ENCODE measurements around the gene FBLN2.

Gene FBLN2

DNA sequence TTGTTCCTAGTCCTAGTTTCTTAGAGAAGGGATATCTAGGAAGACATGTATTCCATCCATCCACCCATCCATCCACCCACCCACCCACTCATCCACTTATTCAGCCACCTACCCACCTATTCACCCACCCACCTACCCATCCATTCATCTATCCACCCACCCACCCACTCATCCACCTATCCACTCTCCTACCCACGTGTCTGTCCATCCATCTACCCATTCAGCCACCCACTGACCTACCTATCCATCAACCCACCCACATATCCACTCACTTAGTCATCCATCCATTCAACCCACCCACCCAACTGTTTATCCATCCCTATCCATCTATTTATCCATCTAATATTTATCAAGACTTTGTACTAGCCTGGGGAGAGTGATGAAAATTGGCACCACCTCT is 120.5 kb downstream of the FBLN2 start:
- DNase-seq: no peak

DNA sequence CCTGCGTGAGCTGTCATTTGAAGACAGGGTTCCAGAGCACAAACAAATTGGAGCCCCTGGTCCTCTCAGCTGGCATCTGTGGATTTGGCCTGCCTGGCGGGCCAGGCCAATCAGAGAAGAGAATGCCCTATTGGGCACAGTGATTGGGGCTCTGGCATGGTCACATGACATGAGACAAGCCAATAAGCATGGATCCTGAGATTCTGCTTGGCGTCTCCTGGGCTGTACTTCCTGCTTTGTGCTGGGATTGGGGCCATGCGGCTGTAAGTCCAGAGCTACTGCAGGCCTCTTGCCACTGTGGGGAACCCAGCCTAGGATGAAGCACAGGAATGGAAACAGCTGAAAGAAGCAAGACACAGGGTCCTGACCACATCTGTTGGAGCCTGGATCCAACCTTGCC is 121.4 kb downstream of the FBLN2 start:
- DNase-seq: no peak

DNA sequence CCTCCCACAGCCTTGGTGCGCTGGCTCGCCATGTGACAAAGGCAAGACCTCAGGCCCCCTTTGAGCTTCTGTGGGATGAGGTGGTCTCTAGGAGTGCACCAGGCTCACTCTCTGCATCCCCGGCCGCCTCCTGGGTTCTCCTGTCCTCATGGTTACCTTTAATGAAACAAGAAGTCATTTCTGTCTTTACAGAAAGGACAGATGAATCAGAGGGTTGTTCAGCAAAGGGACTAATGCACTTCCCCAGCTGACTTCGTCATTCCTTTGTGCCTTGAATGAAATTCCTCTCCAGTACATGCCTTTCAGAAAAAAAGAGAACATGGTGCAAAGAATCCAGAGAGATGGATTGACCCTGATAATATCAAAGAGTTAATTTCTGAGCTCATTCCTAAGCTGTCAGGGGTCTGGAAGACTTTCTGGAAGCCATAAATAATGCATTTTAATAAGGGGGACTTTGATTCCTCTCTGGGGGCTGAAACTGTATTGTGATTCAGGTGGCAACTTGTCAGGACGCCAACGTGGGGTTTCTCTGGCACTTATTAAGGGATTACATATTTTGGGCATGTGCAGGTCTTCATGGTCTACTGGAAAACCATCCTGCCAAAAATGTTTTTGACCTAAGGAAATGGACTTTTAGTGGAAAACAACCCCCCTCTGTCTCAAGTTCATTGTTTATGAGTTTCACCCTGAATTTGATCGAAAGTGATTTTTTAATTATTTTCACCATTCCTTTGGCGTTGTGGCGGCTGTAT is 122.7 kb downstream of the FBLN2 start:
- no peak for DNase-seq

DNA sequence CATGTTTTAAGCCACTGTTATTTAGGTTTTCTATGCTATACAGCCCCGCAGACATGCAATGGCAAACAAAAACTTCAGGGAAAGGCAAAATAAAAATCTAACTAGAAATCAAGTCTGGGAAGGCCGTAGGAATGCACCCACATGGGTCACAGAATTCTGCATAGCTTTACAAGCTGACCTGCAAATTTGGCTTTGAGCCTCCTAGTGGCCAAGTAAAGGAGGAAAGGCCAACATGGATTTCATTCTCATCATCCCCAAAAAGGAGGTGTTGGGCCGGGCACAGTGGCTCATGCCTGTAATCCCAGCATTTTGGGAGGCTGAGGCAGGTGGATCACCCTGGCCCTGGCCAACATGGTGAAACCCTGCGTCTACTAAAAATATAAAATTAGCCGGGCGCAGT is 124.3 kb downstream of the FBLN2 start:
- DNase-seq: no peak

- DNase-seq: no peak
These were observed 125.7 kb downstream of the FBLN2 start for GRCh38 chr3:13674538-13675185.

GRCh38 chr3:13676356-13677017 is 127.6 kb downstream of the FBLN2 start:
- DNase-seq: no peak

DNA sequence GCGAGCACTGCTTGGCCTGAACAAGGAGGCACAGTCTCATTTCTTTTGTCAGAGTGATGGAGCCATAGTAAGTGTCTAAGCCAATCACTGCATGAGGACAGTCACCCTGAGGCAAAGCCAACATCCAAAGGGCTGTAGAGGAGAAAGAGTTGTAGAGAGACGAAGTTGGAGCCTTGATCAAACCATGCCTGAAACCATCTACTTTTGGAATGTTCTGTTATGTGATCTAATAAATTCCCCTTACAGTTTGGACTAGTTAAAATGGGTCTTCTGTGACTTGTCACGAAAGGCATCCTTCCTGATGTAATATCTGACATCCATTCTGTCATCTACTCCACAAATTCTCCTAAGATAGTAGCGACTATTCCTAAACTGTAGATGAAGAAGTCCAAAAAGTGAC is 128.3 kb downstream of the FBLN2 start:
- no peak for DNase-seq

GRCh38 chr3:13681931-13682330 is 133.0 kb downstream of the FBLN2 start:
- DNase-seq: no peak

GRCh38 chr3:13682331-13683013 is 133.5 kb downstream of the FBLN2 start:
- no peak for DNase-seq

DNA sequence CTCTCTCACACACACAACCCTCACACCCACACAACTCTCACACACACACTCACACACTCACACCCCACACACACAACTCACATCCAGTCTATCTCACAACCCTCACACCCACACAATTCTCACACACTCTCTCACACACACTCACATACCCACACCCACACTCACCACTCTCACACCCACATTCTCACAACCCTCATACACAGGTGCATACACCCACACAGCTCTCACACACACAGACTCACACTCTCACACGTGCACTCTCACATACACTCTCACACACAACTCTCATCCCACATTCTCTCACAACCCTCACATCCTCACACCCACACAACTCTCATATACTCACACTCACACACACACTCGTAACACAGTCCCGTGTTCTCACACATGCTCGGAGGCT is 134.4 kb downstream of the FBLN2 start:
- DNase-seq: no peak

DNA sequence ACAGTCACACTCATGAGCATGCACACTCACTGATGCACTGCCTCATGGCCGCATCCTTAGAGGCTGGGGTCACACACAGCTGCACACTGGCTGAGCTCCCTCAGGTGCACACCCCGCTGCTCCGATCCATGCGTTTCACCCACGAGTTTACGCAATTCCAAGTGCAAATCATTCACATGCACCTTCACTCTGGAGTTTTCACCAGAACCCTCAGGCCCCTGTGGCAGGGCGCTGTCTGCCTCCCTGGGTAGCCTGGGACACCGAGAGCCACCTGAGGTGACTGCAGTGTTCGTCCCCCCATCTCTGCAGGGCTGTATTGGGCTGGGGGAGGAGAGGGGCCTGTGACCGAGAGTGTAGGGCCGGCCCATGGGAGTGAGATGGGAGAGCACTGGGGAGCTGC is 134.8 kb downstream of the FBLN2 start:
- no peak for DNase-seq

- DNase-seq: no peak
These were observed 135.4 kb downstream of the FBLN2 start for GRCh38 chr3:13684350-13684749.

- no peak for DNase-seq
These were observed 135.9 kb downstream of the FBLN2 start for GRCh38 chr3:13684854-13685253.

DNA sequence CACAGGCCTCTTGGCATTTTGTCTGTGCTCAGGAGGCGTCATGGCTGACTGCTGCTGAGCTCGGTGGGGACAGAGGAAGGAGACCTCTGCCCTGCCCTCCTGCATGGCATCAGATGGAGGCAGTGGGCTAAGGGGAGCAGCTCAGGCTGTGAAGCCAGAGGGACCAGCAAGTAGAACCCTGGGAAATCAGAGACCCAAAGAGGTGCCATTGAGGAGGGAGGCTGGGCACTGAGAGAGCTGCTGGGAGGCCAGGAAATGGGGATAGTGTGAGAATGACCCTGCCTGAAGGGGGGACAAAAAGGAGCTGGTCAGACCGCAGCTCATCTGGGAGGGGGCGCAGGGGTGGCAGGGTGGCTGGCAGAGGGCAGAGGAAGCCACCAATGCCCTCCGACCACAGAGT is 136.8 kb downstream of the FBLN2 start:
- no peak for DNase-seq

DNA sequence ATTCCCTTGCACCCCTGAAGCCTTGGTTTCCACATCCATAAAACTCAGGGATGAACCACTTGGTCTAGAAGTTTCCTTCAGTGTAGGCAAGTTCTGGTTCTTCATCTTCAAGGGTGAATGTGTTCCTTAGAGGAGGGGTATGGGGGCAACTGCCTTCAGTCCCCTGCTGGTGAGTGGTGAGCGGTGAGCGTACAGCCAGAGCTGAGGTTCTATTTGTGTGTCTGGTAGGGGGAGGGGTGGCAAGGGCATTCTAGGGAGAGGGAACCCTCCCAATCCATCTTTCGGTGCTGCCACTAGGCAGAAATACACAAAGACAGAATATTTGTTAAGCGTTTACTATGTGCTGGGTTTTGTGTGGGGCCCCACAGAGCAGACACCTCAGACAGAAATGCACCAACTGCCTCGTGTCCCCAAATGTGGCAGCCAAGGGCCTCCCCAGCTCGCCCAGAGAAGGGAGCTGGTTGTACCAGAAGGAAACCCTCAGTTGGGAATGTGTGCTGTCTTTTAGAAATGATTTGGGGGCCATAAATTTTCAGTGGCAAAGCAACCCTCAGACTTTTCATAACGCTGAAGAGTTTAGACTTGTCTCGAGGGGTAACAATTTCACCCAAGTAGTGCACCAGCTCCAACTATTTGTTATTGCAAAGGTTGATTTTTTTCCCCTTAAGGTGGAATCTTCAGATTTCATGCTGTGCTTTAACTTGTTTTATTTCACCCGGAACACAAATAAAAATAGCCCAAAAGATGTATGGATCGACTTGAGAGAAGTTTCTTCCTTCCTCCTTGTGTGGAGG is 137.6 kb downstream of the FBLN2 start:
- DNase-seq: no peak

- no peak for DNase-seq
These were observed 138.6 kb downstream of the FBLN2 start for GRCh38 chr3:13687517-13687943.

Data from NCI-H2029 (cell line).